HepG2 (cell line): Measurements from ENCODE around the gene UQCRC2. TPM values are rescaled to one million over a fixed set of nuclear protein-coding genes. Genes with fewer than 3 reads are reported as not detected.

Source experiments
- ATF5 ChIP-seq: sonication (generic); formaldehyde crosslinking; IDR thresholded peaks from 2 replicates; pipeline ENCODE4 v1.4.0; 2020; ENCODE audit warnings: mild to moderate bottlenecking, low read depth, missing genetic modification reagents
- ATM ChIP-seq: fragments of 450-650 bp; IDR thresholded peaks from 2 replicates; pipeline ENCODE4 v1.7.1; 2017; ENCODE audit warnings: mild to moderate bottlenecking, borderline replicate concordance
- CHD4 ChIP-seq: fragments of 200-600 bp; sonication (generic); IDR thresholded peaks from 2 replicates; pipeline ENCODE4 v1.7.0; 2017; ENCODE audit warnings: mild to moderate bottlenecking, low read length, borderline replicate concordance
- CREB3 ChIP-seq: sonication (generic); formaldehyde crosslinking; IDR thresholded peaks from 2 replicates; pipeline ENCODE4 v1.5.0; 2020; ENCODE audit warnings: missing genetic modification reagents
- DMAP1 ChIP-seq: IDR thresholded peaks from 2 replicates; pipeline ENCODE4 v1.6.1; 2016
- EED ChIP-seq: sonication (generic); formaldehyde crosslinking; IDR thresholded peaks from 2 replicates; pipeline ENCODE4 v1.5.0; 2020; ENCODE audit warnings: mild to moderate bottlenecking, missing genetic modification reagents
- FOXC1 ChIP-seq: sonication (generic); formaldehyde crosslinking; IDR thresholded peaks from 2 replicates; pipeline ENCODE4 v1.8.0; 2022; ENCODE audit warnings: mild to moderate bottlenecking, missing genetic modification reagents, borderline replicate concordance
- HOXA5 ChIP-seq: sonication (generic); formaldehyde crosslinking; IDR thresholded peaks from 2 replicates; pipeline ENCODE4 v1.4.0; 2020; ENCODE audit warnings: missing genetic modification reagents
- MXD1 ChIP-seq: sonication (generic); formaldehyde crosslinking; IDR thresholded peaks from 2 replicates; pipeline ENCODE4 v1.4.0; 2020; ENCODE audit warnings: mild to moderate bottlenecking, missing genetic modification reagents
- NFIB ChIP-seq: sonication (generic); formaldehyde crosslinking; IDR thresholded peaks from 2 replicates; pipeline ENCODE4 v1.9.0; 2021; ENCODE audit warnings: missing genetic modification reagents, mild to moderate bottlenecking, borderline replicate concordance
- NR0B2 ChIP-seq: sonication (generic); formaldehyde crosslinking; IDR thresholded peaks from 2 replicates; pipeline ENCODE4 v1.4.0; 2020; ENCODE audit warnings: mild to moderate bottlenecking, missing genetic modification reagents
- RCOR2 ChIP-seq: IDR thresholded peaks from 2 replicates; pipeline ENCODE4 v1.6.1; 2016; ENCODE audit warnings: missing biosample characterization, missing genetic modification reagents
- SIX1 ChIP-seq: sonication (generic); formaldehyde crosslinking; IDR thresholded peaks from 2 replicates; pipeline ENCODE4 v1.4.0; 2020; ENCODE audit warnings: missing genetic modification reagents, borderline replicate concordance
- SOX5 ChIP-seq: IDR thresholded peaks from 2 replicates; pipeline ENCODE4 v1.6.1; 2016; ENCODE audit warnings: borderline replicate concordance
- TFDP1 ChIP-seq: IDR thresholded peaks from 2 replicates; pipeline ENCODE4 v1.6.1; 2016; ENCODE audit warnings: missing compliant biosample characterization, missing genetic modification reagents, borderline replicate concordance
- TFE3 ChIP-seq: IDR thresholded peaks from 2 replicates; pipeline ENCODE4 v1.6.1; 2016
- ZBTB10 ChIP-seq: sonication (generic); formaldehyde crosslinking; IDR thresholded peaks from 2 replicates; pipeline ENCODE4 v1.4.0; 2020; ENCODE audit warnings: missing genetic modification reagents, borderline replicate concordance
- ZBTB42 ChIP-seq: sonication (generic); formaldehyde crosslinking; IDR thresholded peaks from 2 replicates; pipeline ENCODE4 v1.5.0; 2020; ENCODE audit warnings: mild to moderate bottlenecking, missing genetic modification reagents
- ZKSCAN8 ChIP-seq: IDR thresholded peaks from 2 replicates; pipeline ENCODE4 v1.6.1; 2016; ENCODE audit warnings: borderline replicate concordance, missing genetic modification reagents, missing compliant biosample characterization
- ZNF225 ChIP-seq: sonication (generic); formaldehyde crosslinking; IDR thresholded peaks from 2 replicates; pipeline ENCODE4 v1.4.0; 2020; ENCODE audit warnings: mild to moderate bottlenecking, missing genetic modification reagents
- ZNF569 ChIP-seq: sonication (generic); formaldehyde crosslinking; IDR thresholded peaks from 2 replicates; pipeline ENCODE4 v1.5.0; 2020; ENCODE audit warnings: mild to moderate bottlenecking, missing genetic modification reagents, moderate library complexity, borderline replicate concordance
- ZNF891 ChIP-seq: sonication (generic); formaldehyde crosslinking; IDR thresholded peaks from 2 replicates; pipeline ENCODE4 v1.5.0; 2020; ENCODE audit warnings: mild to moderate bottlenecking, missing genetic modification reagents
- polyA plus RNA-seq, 8 experiments: library from polyadenylated mRNA; depleted of rRNA in 3 of 8; stranded (reverse) in 7 of 8; unstranded in 1 of 8; fragments of >200 nt; fragmentation: Illumina TruSeq in 4 of 8; extraction: Trizol in 4 of 8; gene quantifications; 2 replicates each; pipeline versions ENCODE4 v1.2.1 to v1.2.3, GENCODE V29; 2011 to 2016; ENCODE audit warnings: low read depth in 4 of 8, missing spikeins in 1 of 8, mixed read lengths in 1 of 8; ENCODE audit not compliant: insufficient read depth in 1 of 8
- total RNA-seq, 5 experiments: library from RNA; depleted of rRNA; stranded (reverse); fragments of >200 nt; fragmentation: Illumina TruSeq; extraction: Trizol; gene quantifications; 2 replicates each; pipeline ENCODE4 v1.2.3, GENCODE V29; 2016; ENCODE audit warnings: low read depth in 1 of 5

The UQCRC2 gene
- total and polyA plus RNA-seq, 2 of the 13 experiments (the other 11 are each of a cell fraction or from before 2014, with no cell fraction given): 442 to 536 TPM

GRCh38 chr16:22008215-22009059, 55.3 kb downstream of the UQCRC2 start (continued):
- TF ChIP-seq ZBTB10 (CRISPR knock-in tag) (0 out of 2 replicates have a peak, but pooled peaks have one; percentile 44), ZNF225 (CRISPR knock-in tag) (peak; percentile 75), CHD4 (no peak), DMAP1 (CRISPR knock-in tag) (no peak), SOX5 (no peak), ZKSCAN8 (CRISPR knock-in tag) (no peak), NFIB (CRISPR knock-in tag) (no peak), ZNF891 (no peak), TFDP1 (CRISPR knock-in tag) (no peak), ZNF569 (CRISPR knock-in tag) (no peak), SIX1 (CRISPR knock-in tag) (no peak), HOXA5 (CRISPR knock-in tag) (0 out of 2 replicates have a peak, but pooled peaks have one; percentile 41), RCOR2 (CRISPR knock-in tag) (no peak), ZBTB42 (no peak), EED (CRISPR knock-in tag) (no peak), ATF5 (CRISPR knock-in tag) (no peak), CREB3 (CRISPR knock-in tag) (no peak), ATM (no peak), NR0B2 (no peak), TFE3 (no peak), MXD1 (no peak), FOXC1 (CRISPR knock-in tag) (peak; percentile 22; the same call in 1 of the 2 replicates)
